NB4 (cell line): ENCODE measurements around the gene MUSK.
"Not testable (repeated sequence)": the region's sequence is repeated elsewhere in the genome, so short reads cannot be mapped to it uniquely, and the experiment has no call there.

Experiments used
- CTCF ChIP-seq: IDR thresholded peaks from one replicate; pipeline ENCODE4 v1.5.1; 2012; ENCODE audit warnings: low read depth, low read length
- MAX ChIP-seq: IDR thresholded peaks from 2 replicates; pipeline ENCODE4 v1.6.1; 2011; ENCODE audit warnings: low read depth, low read length
- MYC ChIP-seq: IDR thresholded peaks from 2 replicates; pipeline ENCODE4 v1.6.1; 2011; ENCODE audit warnings: low read depth, low read length
- POLR2A ChIP-seq: IDR thresholded peaks from 2 replicates; pipeline ENCODE4 v1.6.1; 2011; ENCODE audit warnings: mild to moderate bottlenecking; ENCODE audit not compliant: insufficient read length; ENCODE audit errors: extremely low read depth

GRCh38 chr9:110826400-110826799, 157.8 kb downstream of the MUSK start:
- not testable (repeated sequence) for TF ChIP-seq POLR2A, CTCF, MYC, MAX
